Muscle of leg (tissue), 11 donors: ENCODE measurements around the gene LIMCH1. TPM values are rescaled to one million over a fixed set of nuclear protein-coding genes. Genes with fewer than 3 reads are reported as not detected.

Source experiments
- DNase-seq: peaks from one replicate; pipeline ENCODE4 v3.0.0; 2013
- H3K27ac ChIP-seq: one replicate; pipeline ENCODE4 v1.5.1; 2013; ENCODE audit warnings: mild to moderate bottlenecking, low read length, control low read depth
- H3K27me3 ChIP-seq: one replicate; pipeline ENCODE4 v1.6.1; 2013; ENCODE audit warnings: low read length; ENCODE audit not compliant: control insufficient read depth, insufficient read depth
- H3K36me3 ChIP-seq: one replicate; pipeline ENCODE4 v1.6.1; 2013; ENCODE audit warnings: low read length; ENCODE audit not compliant: control insufficient read depth, insufficient read depth
- H3K4me1 ChIP-seq: one replicate; pipeline ENCODE4 v1.6.1; 2013; ENCODE audit warnings: low read length; ENCODE audit not compliant: control insufficient read depth, insufficient read depth
- H3K4me3 ChIP-seq: one replicate; pipeline ENCODE4 v1.5.1; 2013; ENCODE audit warnings: low read length, control low read depth
- H3K9me3 ChIP-seq: replicated peaks from 2 replicates; pipeline ENCODE4 v1.6.1; 2013; ENCODE audit warnings: low read depth, low read length; ENCODE audit not compliant: control insufficient read depth
- WGBS: methylation state at CpG from one replicate; pipeline ENCODE4 v1.1.5; 2013; ENCODE audit warnings: missing lambda C conversion rate; ENCODE audit not compliant: insufficient coverage; 5-methylcytosine and 5-hydroxymethylcytosine counted together
- polyA plus RNA-seq, 8 donors: library from polyadenylated mRNA; unstranded; fragments of 120-200 nt; gene quantifications; one replicate each; pipeline versions ENCODE4 v1.2.1 to v1.2.3, GENCODE V29; 2013; ENCODE audit warnings: inconsistent platforms in 1 of 8, low replicate concordance in 1 of 8; ENCODE audit not compliant: insufficient read length in 8 of 8, insufficient read depth in 1 of 8
- total RNA-seq: library from RNA; stranded (reverse); fragments of 120-200 nt; gene quantifications from one replicate; pipeline ENCODE4 v1.2.4, GENCODE V29; 2013

LIMCH1 gene
- total and polyA plus RNA-seq, 9 donors, result 69.8 to 122 (median 98.0) TPM

- DNase-seq, result peak; percentile 95
- Histone ChIP-seq H3K4me3 (no peak overlapping the region), H3K27ac (peak overlapping the region; percentile 87), H3K27me3 (no peaks in the 10 kb centered on the region), H3K4me1 (peaks cover 17% of the 10 kb centered on the region), H3K9me3 (no peaks in the 10 kb centered on the region), H3K36me3 (no peaks in the 10 kb centered on the region)
- 12% methylated on average over 6 of the region's 14 CpGs for WGBS
These were observed 74.2 kb downstream of the LIMCH1 start for GRCh38 chr4:41611881-41612871.

DNA sequence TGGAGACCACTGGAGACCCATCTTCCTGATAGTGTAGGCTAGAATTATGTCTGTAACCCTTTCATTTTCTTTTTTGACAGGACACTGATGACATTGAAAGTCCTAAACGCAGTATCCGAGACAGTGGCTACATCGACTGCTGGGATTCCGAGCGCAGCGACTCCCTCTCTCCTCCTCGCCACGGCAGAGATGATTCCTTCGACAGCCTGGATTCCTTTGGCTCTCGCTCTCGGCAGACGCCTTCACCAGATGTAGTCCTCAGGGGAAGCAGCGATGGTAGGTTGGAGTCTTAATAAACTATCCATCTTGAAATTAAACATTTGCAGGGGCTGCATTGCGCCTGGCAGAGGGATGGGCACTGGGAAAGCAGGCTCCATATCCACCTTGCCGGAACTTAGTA lies 75.4 kb downstream of the LIMCH1 start:
- Histone ChIP-seq H3K4me3 (peak overlapping the region; percentile 35), H3K9me3 (no peaks in the 10 kb centered on the region), H3K27me3 (no peaks in the 10 kb centered on the region), H3K4me1 (peaks cover 17% of the 10 kb centered on the region), H3K36me3 (no peaks in the 10 kb centered on the region), H3K27ac (peak overlapping the region; percentile 87)
- DNase-seq, result peak; percentile 54
- 21% methylated on average over 8 of the region's 15 CpGs for WGBS

DNA sequence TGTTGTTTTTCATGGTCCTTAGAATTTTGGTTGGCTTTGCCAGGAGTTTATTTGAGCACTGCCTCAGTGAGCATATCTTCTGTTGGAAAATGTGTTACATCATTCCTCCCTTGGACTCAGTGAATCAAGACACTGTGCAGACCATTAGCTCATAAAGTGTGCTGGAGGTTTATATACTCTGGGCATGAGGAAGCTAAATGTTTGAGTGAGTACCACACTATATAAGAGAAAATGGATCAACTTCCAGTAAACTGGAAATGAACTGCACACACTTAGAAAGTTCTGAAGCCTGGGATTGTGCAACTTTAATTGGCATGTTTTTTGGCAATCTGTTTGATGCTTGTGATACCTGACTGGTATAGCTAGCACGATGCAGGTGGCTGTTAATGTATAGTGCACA lies 75.9 kb downstream of the LIMCH1 start:
- no peaks in the 10 kb centered on the region for H3K36me3 ChIP-seq
- H3K4me1 ChIP-seq, result peaks cover 17% of the 10 kb centered on the region
- H3K27me3 ChIP-seq, result no peaks in the 10 kb centered on the region
- peak; percentile 84 for DNase-seq
- peak overlapping the region; percentile 87 for H3K27ac ChIP-seq
- no peaks in the 10 kb centered on the region for H3K9me3 ChIP-seq
- WGBS, result 50% methylated on average over 1 of the region's 1 CpG
- H3K4me3 ChIP-seq, result peak overlapping the region; percentile 35

- WGBS, result no CpG with 5 or more reads among the region's 2 CpGs
- no peak overlapping the region for H3K27ac ChIP-seq
- H3K36me3 ChIP-seq, result peaks cover 7% of the 10 kb centered on the region
These were observed 76.6 kb downstream of the LIMCH1 start for GRCh38 chr4:41614519-41614918.

DNA sequence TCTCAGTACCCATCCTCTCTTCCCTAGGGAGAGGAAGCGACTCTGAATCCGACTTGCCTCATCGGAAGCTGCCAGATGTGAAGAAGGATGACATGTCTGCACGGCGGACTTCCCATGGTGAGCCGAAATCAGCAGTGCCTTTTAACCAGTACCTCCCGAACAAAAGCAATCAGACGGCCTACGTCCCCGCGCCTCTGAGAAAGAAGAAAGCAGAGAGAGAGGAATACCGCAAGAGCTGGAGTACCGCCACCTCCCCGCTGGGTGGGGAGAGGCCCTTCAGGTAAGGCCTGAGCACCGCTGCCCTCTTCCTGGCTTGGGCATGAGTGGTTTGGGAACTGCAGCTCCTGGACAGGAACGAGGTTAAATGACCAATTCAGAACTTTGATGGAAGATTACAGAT lies 81.2 kb downstream of the LIMCH1 start:
- no peak for DNase-seq
- Histone ChIP-seq H3K27ac (no peak overlapping the region), H3K27me3 (no peaks in the 10 kb centered on the region), H3K36me3 (peaks cover 15% of the 10 kb centered on the region), H3K4me1 (peaks cover 10% of the 10 kb centered on the region), H3K4me3 (no peak overlapping the region), H3K9me3 (no peaks in the 10 kb centered on the region)
- WGBS, result 90% methylated on average over 13 of the region's 16 CpGs

More at GRCh38 chr4:41614519-41614918, 76.6 kb downstream of the LIMCH1 start:
- no peak overlapping the region for H3K4me3 ChIP-seq
- no peaks in the 10 kb centered on the region for H3K27me3 ChIP-seq
- H3K4me1 ChIP-seq, result peaks cover 17% of the 10 kb centered on the region
- DNase-seq, result no peak
- no peaks in the 10 kb centered on the region for H3K9me3 ChIP-seq

- Histone ChIP-seq H3K9me3 (no peaks in the 10 kb centered on the region), H3K4me3 (no peak overlapping the region), H3K4me1 (peaks cover 12% of the 10 kb centered on the region), H3K27me3 (no peaks in the 10 kb centered on the region), H3K27ac (no peak overlapping the region), H3K36me3 (peaks cover 15% of the 10 kb centered on the region)
- WGBS, result 73% methylated on average over 2 of the region's 5 CpGs
- no peak for DNase-seq
These were observed 82.8 kb downstream of the LIMCH1 start for GRCh38 chr4:41620594-41621256.

DNA sequence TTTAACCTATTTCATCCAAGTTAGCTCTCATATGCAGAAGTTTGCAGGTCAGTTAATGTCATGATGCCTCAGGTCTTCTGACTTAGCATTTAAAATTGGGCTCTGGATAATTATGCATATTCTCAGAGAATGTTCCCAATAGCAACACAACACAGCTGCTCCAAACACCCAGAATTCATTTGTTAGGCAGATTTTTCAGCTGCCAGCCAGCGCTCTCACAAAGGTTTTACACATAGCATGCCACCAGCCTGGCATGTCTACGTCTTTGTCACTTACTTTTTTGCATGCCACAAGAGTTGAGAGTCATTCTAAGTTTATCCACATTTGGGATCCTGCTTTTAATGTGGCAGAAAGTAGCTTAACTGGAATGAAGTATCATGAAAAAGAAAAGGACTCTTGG lies 84.8 kb downstream of the LIMCH1 start:
- peak; percentile 73 for DNase-seq
- Histone ChIP-seq H3K9me3 (no peaks in the 10 kb centered on the region), H3K4me1 (peaks cover 13% of the 10 kb centered on the region), H3K36me3 (peaks cover 23% of the 10 kb centered on the region), H3K27me3 (no peaks in the 10 kb centered on the region), H3K4me3 (no peak overlapping the region), H3K27ac (no peak overlapping the region)
- WGBS, result 78% methylated on average over 1 of the region's 2 CpGs

- H3K4me3 ChIP-seq, result no peak overlapping the region
- 87% methylated on average over 3 of the region's 3 CpGs for WGBS
- H3K27me3 ChIP-seq, result no peaks in the 10 kb centered on the region
- no peak overlapping the region for H3K27ac ChIP-seq
- peaks cover 13% of the 10 kb centered on the region for H3K4me1 ChIP-seq
- DNase-seq, result no peak
- H3K36me3 ChIP-seq, result peaks cover 19% of the 10 kb centered on the region
- no peaks in the 10 kb centered on the region for H3K9me3 ChIP-seq
These were observed 86.8 kb downstream of the LIMCH1 start for GRCh38 chr4:41624765-41625164.

DNA sequence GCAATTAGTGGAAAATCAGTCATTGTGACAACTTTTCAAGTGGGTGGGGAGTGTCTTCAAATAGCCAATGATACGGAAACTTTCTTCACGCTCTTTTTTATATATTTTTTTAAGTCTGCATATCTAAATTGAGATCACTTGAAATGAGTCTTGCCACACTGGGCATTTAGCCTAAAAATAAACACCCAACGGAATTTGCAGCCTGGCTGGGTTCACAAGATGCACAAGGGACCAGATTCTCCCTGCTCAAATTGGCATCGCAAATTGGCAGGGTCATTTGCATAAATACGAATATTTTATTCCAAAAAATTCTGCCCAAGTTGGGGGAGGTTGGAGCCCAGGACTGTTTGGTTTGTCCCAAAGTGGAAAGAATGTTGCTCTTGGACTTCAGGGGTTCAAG lies 87.6 kb downstream of the LIMCH1 start:
- 80% methylated on average over 1 of the region's 5 CpGs for WGBS
- peaks cover 10% of the 10 kb centered on the region for H3K4me1 ChIP-seq
- peaks cover 16% of the 10 kb centered on the region for H3K36me3 ChIP-seq

DNA sequence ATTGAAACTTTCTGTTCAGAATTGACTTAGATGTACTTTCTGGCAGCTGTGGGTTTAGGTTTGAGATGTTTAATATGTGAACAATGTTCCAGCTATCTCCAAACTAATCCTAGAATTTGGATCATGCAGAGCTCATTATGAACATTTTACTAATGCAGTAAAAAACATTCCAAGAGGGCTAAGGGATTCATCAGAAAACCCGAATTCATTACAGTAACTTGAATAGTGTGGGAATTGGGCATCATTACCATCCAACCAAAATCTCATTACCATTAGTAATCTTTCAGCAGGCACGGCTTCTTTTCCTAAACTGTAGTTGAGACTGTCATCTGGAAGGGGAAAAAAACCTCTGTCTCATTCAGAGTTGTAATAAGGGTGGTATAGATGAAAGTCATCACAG lies 91.0 kb downstream of the LIMCH1 start:
- Histone ChIP-seq H3K9me3 (no peaks in the 10 kb centered on the region), H3K27me3 (no peaks in the 10 kb centered on the region), H3K4me3 (no peak overlapping the region), H3K4me1 (peaks cover 29% of the 10 kb centered on the region), H3K27ac (no peak overlapping the region), H3K36me3 (peaks cover 20% of the 10 kb centered on the region)
- no peak for DNase-seq
- no CpG with 5 or more reads among the region's 2 CpGs for WGBS

More for the DNA sequence above, 87.6 kb downstream of the LIMCH1 start:
- Histone ChIP-seq H3K27me3 (no peaks in the 10 kb centered on the region), H3K9me3 (no peaks in the 10 kb centered on the region), H3K27ac (no peak overlapping the region), H3K4me3 (no peak overlapping the region)
- DNase-seq, result no peak
